Medulla oblongata (tissue), 1 donor: ENCODE results near the gene MTMR10.

Experiments used
- DNase-seq: peaks from one replicate; pipeline ENCODE4 v3.0.0-alpha.2; 2015; ENCODE audit errors: extremely low spot score

Gene MTMR10

DNA sequence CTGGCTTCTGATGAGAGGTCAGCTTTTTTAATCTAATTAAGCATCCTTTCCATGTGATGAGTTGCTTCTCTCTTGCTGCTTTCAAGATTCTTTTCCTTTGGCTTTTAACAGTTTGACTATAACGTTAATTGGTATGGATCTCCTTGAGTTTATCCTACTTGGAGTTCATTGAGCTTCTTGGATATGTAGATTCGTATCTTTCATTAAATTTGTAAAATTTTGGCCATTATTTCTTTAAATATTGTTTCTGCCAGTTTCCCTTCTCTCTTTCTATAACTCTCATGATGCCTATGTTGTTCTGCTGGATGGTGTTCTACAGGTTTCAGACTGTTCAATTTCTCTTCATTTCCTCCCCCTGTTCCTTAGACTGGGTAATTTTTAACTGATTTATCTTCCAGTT lies 21.0 kb upstream of the MTMR10 start:
- DNase-seq, result no peak

DNA sequence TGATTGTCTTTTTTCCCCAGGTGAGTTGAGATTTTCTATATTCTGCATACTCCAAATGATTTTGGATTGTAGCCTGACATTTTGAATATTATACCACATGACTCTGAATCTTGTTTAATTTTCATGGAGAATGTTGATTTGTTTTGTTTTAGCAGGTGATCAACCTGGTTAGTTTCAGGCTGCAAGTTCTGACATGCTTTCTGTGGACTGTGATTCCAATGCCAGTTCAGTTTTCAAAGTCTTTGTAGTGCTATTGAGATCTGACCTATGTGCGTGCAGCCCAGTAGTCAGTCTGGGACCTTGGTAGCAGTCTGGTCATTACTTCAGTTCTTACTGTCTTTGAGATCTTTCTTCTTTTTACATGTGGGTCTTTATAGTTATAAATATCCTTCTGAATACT lies 18.6 kb upstream of the MTMR10 start:
- DNase-seq, result no peak

DNA sequence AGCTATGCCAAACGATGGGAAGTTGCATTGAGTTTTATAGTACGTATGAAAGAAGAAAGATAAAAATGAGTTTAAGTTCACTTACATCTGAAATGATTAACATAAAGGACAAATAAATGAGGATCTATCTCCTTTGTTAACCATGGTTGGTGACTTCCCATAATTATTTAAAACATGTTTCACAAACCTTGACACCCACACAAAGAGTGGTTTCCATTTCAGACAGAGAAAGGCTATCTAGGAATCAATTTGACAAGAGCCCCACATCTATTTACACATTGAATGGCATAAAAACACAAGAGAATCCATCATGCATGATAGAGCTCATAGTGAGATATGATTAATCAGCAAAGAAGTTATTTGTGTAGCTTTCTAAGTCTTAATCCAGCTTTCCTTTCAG lies 14.2 kb upstream of the MTMR10 start:
- DNase-seq, result no peak

DNA sequence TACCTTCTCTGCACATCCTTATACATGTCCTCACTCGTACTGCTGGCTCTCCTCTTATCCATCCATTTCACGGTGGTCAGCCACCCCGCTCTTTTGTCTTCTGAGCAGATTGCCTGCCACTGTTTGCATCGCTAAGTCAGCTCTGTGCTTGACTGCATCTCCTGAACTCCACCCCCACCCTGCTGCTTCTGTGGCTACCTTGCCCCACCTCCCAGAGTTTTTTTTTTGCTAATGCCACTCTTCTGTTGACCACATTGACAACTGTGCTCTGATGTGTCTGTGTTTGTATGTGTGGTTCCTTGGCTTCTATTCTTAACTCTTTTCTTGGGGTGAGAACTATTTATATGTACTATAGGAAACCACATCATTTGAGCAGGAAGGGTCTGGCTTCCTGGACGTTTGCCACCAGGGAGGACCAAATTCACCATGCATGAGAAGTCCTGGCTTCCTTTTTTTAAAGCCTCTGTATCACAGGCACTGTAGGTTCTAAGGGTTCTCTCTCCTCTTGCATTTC lies 12.8 kb upstream of the MTMR10 start:
- DNase-seq, result peak; percentile 49

DNA sequence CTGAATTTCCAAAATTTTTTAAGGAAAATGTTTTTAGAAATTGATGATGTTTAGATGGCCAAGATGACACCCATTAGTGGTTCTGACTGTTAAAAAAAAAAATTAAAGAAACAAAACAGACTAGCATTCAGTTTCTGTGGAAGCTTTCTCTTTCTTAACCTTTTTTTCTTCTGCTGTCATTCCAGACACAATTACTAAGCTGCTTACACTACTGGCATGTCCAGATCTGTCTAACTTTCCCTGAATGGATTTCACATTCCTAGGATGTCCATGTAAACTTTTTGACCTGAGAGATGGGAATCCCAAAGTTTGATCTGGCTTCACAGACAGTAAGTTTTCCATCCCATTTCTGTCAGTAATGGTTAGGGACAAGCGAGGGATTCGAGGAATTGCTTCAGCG lies 10.3 kb upstream of the MTMR10 start:
- DNase-seq, result no peak

DNA sequence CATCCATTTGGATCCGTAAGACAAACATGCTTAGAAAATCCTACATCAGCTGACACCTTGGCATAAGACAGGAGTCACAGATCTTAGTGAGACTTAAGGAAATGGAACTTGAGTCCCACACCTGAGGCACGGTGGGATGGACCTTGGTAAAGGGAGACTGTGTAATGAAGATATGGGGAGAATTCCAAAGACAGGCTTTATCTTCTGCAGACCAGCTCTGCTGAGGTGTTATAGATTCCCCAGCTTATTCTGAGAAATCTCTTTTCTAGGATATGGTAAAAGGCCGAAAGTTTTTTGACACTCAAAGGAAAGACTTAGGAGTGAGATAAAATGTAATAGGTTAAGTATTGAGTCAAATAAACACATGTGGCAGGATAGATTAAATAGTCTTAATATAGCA lies 8.3 kb upstream of the MTMR10 start:
- no peak for DNase-seq

DNA sequence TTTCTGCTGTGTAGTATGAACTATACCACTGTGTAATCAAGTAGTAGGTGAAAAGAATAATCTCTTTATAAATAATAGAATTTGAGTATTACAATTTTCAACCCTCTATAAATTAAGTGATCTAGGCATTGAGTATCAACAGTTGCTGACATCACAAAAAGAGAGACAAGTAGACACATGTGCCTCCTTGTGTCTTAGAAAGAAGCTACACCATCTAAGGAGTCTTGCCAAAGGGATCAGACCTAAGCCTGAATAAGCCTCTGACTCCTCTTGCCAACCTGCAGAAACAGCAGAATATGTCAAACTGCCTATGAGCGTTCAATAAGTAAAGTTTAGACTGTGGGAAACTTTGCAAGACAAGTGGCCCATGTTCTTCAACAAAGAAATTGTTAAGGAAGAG lies 5.8 kb upstream of the MTMR10 start:
- no peak for DNase-seq

DNA sequence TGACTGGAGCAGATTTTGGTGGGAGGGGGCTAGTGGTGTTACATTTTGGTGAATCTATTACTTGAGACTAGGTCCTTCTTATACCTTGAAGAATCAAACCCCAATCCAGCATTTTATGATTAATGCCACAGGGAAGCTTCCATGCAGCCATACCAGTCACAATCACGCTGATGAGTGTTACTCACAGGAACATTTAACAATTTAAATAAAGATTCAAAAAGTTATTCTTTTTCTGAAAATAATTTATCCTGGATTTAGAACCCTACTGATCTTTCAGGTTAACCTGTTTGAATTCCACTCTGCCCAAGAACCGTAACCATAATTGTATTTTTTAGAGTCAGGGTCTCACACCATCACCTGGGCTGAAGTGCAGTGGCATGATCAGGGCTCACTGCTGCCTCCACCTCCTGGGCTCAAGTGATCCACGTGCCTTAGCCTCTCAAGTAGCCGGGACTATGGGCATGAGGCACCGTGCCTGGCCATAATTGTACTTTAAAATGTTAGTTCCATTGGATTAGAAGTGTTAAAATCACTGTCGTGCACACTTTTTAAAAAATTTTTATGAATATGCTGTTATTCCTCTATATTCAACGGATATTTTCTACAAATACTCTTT lies 929 bp upstream of the MTMR10 start:
- DNase-seq, result no peak

DNA sequence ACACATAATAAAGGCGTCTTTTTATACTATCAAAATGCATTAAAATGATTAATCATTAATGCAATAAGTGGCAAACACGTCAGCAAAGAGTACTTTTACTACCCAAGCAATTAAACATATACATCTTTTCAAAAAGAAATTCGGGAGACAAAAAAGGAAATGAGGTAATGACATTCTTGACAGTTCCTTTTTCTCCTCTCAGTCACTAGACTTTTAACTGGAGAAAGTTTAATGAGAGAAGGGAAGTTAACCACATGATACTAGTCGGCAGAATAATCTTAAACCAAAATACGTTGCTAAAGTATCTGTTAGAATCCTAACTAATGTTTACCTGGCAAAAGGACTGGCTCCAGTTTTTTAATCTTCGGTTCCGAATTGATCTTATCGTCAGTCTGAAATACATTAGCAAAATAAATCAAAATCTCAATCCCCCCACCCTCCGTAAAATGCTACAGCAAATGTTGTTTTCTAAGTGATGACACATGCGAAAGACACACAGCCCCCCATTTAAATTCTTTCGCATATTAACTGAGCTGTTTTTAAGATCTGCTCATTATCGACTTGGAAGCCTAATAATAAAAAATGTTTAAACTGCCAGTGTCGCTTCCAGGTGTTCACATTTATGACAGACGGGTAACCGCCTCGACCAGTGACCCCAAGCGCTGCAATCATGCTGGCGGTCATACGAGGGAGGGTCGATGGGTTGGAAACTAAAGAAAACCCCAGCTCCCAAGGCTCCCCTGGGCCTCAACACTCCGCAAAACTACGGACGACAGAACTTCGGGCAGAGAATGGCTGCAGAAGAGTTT lies 778 bp downstream of the MTMR10 start:
- DNase-seq, result peak; percentile 71

DNA sequence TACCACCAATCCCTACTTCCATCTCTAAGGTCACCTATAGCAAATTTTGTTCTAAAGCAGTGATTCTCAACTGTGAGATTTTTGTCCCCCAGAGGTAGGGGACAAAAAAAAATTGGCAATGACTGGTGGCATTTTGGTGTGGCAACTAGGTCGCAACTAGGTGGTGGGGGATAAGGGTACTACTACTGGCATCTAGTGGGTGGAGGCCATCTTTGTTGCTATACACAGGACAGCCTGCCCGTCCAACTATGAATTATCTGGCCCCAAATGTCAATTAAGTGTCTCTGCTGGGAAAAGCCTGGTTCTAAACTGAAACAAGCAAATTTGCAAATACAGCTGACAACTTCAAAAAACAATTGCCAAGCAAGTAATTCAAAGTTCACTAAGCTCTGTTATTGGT lies 1.4 kb downstream of the MTMR10 start:
- peak; percentile 50 for DNase-seq

DNA sequence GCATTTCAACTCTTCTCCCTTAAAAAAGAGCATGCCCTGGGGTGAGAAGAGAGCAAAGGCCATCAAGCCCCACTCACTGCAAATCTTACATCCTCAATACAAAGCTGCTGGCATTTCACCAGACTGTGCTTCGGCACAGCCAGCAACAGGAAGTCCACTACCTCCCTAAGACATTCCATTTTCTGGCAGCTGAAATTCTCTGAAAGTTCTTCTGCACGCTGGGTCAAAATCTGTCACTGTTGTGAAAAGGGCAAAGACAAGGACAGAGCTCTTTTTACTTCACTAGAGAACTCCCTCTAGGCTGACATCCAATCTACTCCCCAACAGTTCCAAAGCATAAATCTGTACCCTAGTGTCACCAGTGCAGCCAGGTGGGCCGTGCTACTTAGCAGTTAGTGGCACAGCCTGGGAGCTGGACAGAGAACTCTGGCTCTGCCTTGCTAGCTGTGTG lies 6.3 kb downstream of the MTMR10 start:
- peak; percentile 71 for DNase-seq

DNA sequence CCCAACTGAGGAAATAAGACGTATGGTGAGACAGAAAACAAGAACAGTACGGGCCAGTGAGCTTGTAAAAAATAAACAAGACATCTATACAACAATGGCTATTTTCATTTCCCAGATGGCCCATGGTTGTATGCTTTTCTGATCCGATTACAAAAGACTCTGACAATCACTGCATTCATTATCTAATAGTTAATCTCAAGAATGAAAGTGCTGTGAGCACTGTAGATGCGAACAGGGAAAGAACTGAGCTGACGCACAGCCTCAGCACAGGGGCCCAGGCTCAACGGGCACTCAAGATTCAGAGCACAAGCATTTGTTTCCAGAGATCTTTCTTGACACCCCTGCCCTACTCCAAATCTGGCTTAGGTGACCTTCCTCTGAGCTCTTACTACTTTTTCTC lies 6.9 kb downstream of the MTMR10 start:
- DNase-seq, result peak; percentile 87

DNA sequence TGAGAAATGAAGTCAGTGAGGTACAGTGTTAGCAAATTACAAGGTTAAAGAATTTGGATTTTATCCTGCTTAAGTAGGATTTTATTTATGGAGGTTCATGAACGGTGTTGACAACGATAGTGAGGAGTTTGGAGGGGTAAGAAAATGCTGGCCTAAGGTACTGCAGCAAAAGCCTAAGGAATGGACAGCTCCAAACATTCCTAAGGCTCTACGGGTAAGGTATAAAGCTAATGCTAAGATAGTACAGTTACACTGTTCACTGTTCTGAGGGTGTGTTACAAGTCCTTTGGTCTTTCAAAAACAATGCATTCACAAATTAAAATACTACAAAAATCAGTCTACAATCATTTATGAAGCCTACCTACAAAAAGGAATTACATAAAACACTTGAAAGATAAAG lies 7.3 kb downstream of the MTMR10 start:
- no peak for DNase-seq

DNA sequence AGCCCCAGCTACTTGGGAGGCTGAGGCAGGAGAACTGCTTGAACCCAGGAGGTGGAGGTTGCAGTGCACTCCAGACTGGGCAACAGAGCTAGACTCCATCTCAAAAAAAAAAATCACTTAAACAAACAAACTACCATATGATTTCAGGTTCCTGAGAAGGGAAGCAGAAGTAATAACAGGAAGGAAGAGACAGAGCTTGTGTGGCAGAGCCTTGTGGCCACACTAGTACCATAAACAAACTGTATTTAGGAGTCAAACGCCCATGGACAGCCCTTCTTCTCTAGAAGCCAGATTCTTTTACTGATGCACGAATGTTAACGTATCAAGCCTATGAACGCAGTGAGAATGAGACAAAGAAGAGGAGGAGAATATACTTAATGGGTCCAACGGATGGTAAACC lies 12.0 kb downstream of the MTMR10 start:
- DNase-seq, result no peak

DNA sequence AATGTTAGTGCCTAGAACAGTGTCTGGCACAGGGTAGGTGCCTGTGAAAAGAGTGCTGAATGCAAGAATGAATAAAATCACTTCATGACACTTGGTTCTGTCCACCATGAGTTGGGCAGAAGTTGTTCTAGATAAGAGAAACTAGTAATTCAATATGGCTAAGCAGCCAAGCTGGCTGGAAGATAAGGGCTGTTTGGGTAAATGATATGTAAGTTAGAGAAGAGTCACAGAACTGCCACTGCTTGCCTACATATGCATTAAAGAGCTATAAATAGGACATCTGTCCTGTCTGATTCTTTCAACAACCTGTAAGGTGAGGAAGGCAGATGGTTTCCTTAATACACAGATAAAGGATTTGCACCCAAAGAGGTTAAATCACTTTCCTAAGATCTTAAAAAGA lies 13.1 kb downstream of the MTMR10 start:
- no peak for DNase-seq

DNA sequence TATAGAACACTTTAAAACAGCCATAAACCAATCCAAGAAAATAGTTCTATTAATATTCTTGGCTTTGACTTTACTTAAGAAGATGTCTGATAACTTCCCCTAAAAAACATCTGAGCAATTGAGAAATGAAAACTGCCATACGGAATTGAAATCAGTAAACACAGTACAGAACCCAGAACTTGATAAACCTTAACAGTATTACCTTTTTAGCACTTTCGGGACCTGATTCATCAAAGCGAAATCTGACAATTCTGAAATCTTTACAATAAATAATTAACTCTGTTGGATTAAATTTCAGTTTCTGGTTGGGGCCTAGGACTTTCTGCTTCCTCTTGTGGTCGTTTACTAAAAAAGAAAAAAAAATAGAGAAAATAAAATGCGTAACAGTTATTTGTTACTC lies 17.3 kb downstream of the MTMR10 start:
- DNase-seq, result no peak

DNA sequence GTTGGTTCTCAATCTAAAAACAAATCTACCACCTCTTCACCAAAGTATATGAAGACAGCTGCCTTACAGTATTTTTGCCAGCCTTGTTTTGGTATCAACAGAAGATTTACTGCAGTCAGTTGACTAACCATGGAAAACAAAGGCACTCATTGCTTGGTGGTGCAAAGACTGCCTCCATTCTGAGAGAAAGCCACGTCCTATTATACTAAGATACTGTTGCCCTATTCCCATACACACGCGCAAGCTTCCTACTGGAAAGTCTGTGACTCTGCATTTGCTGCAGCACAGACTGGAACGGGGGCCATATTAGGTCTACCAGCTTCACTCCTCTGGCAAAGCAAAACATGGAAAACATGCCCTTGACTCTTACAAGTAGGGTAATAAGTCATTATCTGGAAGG lies 18.0 kb downstream of the MTMR10 start:
- peak; percentile 86 for DNase-seq

DNA sequence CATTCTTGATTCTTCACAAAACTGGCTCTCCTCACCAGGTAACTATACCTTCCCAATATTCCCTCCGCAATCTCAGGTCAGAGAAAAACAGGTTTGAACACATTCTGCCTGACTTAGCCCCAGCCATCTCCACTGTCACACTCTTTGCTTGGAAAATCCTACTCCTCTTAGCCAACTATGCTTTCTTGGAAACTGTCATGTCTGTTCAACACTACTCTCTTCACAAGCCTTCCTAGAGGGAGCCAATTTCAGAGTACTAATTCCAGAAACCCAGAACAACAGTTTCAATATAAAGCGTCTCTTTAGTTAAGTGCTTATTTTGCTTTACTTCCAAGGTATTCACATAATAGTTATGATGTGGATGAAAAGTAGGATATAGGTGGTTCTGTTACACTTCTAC lies 21.7 kb downstream of the MTMR10 start:
- no peak for DNase-seq

DNA sequence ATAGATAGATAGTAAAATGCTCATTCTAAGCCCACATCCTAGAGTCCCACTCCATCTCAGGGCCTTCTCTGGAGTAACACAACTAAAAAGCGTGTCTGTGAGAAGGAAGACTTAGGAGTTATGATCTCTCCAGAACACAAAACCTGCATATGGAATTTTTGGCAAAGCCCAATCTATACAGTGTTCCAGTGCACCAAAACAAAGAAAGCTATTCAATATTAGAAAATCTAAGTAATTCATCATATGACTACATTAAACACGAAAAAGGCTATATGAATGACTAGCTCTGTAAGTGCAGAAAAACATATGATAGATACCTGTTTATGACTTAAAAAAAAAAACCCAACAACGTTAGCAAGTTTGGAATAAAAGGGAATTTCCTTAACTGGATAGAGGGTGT lies 27.7 kb downstream of the MTMR10 start:
- no peak for DNase-seq

DNA sequence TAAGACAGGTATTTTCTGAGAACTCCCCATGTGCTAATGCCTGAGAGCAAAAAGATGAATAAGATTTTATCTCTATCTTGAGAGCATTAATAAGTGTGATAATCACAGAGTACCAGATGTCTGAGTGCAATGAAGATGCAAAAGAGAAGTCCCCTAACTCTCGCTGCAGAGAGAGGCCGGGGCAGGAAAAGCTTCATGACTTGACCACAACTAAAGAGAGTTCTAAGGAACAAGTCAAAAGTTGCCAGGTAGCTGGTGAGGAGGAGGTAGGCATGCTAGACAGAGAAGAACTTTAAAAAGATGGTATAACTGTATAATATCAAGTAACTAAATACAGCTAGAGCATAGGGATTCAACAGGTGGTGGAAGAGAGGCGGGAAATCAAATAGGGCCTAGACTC lies 28.8 kb downstream of the MTMR10 start:
- no peak for DNase-seq

DNA sequence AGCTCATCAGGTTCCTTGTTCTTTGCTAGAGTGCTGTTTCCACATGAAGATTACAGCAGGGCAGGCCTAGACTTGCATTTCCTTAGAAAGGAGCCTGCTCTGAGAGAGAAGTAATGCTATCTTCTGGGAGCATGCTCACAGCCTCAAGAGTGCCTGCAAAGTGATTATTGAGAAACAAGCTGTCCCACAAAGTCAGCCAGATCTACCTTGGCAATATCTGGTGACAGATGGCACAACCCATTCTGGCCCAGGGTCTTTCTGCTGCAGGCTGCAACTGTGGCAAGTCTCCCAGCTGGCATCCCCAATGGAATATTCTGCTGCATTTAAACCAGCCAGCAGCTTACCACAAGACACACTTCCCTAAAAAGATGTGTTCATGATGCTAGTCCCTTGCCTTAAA lies 29.3 kb downstream of the MTMR10 start:
- DNase-seq, result no peak

DNA sequence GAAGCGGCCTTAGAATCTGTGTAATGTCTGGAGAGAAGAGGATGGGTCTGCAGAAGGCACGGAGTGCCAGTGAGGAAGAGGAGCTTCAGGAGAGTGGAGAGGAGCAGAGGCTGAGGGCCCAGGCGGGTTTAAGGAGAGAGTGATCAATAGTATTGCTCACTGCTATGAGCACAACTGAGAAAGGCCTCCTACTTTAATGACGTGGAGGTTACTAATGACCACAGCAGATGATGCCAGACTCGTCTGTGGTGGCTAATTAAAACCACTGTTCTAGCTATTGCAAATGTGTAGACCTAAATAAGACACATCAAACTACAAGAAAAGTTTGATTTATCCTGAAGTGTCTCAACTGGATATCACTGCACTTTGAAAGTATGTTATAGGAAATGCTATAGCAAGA lies 33.2 kb downstream of the MTMR10 start:
- no peak for DNase-seq
